Lower leg skin (tissue), 3 donors: ENCODE measurements around the gene TBC1D22A.

Experiments used
- POLR2A ChIP-seq, 2 donors: fragments of 450-650 bp; IDR thresholded peaks; one replicate each; pipeline ENCODE4 v1.6.1; 2016 to 2017; ENCODE audit warnings: antibody characterized with exemption in 2 of 2, mild to moderate bottlenecking in 1 of 2, moderate library complexity in 1 of 2
- TF ChIP-seq, protein P1 (sequence below), 3 donors: fragments of 450-650 bp; IDR thresholded peaks; one replicate each; pipeline ENCODE4 v1.5.1; 2016; ENCODE audit warnings: antibody characterized with exemption in 3 of 3, mild to moderate bottlenecking in 3 of 3, moderate library complexity in 2 of 3

DNA sequence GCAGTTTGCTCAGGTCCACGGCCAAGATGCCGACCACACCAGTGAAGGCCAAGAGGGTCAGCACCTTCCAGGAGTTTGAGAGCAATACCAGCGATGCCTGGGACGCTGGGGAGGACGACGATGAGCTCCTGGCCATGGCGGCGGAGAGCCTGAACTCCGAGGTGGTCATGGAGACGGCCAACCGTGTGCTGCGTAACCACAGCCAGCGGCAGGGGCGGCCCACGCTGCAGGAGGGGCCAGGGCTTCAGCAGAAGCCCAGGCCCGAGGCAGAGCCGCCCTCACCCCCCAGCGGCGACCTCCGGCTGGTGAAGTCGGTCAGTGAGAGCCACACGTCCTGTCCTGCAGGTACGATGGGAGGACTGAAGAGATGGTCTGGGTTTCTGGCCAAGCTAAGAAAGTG, 31.0 kb downstream of the TBC1D22A start:
- TF ChIP-seq, protein P1, sequence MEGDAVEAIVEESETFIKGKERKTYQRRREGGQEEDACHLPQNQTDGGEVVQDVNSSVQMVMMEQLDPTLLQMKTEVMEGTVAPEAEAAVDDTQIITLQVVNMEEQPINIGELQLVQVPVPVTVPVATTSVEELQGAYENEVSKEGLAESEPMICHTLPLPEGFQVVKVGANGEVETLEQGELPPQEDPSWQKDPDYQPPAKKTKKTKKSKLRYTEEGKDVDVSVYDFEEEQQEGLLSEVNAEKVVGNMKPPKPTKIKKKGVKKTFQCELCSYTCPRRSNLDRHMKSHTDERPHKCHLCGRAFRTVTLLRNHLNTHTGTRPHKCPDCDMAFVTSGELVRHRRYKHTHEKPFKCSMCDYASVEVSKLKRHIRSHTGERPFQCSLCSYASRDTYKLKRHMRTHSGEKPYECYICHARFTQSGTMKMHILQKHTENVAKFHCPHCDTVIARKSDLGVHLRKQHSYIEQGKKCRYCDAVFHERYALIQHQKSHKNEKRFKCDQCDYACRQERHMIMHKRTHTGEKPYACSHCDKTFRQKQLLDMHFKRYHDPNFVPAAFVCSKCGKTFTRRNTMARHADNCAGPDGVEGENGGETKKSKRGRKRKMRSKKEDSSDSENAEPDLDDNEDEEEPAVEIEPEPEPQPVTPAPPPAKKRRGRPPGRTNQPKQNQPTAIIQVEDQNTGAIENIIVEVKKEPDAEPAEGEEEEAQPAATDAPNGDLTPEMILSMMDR (IDR thresholded peaks at IDR 0.05) = no peak
- TF ChIP-seq POLR2A (IDR thresholded peaks at IDR 0.05) = no peak
